ENCODE data around the gene MTHFD1. TPM values are rescaled to one million over a fixed set of nuclear protein-coding genes. Genes with fewer than 3 reads are reported as not detected.
A peak's percentile ranks its signal among the peaks of the same experiment; 100 is the strongest.
"Not testable (repeated sequence)": the region's sequence is repeated elsewhere in the genome, so short reads cannot be mapped to it uniquely, and the experiment has no call there.

The MTHFD1 gene
- total and polyA plus RNA-seq, 2 donors from 2014 or later = 73.0 to 76.1 TPM

DNA sequence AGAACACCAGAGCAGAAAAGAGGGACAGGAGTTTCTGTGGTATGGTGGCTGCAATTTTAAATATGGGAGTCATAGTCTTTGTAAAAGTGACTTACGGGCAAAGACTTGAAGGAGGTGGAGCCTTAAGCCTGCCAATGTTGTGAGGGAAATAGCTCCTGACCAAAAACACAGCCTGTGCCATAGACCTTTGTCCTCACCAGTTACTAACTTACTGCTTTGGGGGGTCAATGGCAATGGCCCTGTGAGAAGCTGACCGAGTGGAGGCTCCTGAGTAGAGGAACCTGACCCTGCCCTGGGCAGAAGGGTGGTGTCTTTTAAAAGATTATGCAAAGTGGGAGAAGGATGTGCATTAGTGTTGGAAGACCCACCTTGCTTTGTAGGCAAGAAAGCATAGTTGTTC is 3.8 kb downstream of the MTHFD1 start:
- FAIRE-seq (no peak), DNase-seq (no peak)
- H3K27ac ChIP-seq (ENCODE audit: low read depth in 2 of 2, low read length in 2 of 2) = peak overlapping the region in 1 of 2 donors; percentile 15
- no peaks in the 10 kb centered on the region for H3K9me3 ChIP-seq (ENCODE audit: control insufficient read depth in 2 of 3, insufficient read depth in 1 of 3, low read length in 3 of 3)
- no peak overlapping the region for H3K9ac ChIP-seq (ENCODE audit: low read length in 3 of 3)
- no peaks in the 10 kb centered on the region for H3K36me3 ChIP-seq (ENCODE audit: control insufficient read depth in 2 of 3, insufficient read depth in 3 of 3, low read length in 3 of 3)
- peaks cover 0 to 16% (median 11%) of the 10 kb centered on the region in 3 donors for H3K4me1 ChIP-seq (ENCODE audit: control insufficient read depth in 2 of 3, insufficient read depth in 2 of 3, low read depth in 1 of 3, low read length in 3 of 3)
- no peaks in the 10 kb centered on the region for H3K27me3 ChIP-seq (ENCODE audit: control insufficient read depth, insufficient read depth, low read length)
- intact Hi-C loops (cut with DNase I) = no loop called here
- TF ChIP-seq, protein P1, sequence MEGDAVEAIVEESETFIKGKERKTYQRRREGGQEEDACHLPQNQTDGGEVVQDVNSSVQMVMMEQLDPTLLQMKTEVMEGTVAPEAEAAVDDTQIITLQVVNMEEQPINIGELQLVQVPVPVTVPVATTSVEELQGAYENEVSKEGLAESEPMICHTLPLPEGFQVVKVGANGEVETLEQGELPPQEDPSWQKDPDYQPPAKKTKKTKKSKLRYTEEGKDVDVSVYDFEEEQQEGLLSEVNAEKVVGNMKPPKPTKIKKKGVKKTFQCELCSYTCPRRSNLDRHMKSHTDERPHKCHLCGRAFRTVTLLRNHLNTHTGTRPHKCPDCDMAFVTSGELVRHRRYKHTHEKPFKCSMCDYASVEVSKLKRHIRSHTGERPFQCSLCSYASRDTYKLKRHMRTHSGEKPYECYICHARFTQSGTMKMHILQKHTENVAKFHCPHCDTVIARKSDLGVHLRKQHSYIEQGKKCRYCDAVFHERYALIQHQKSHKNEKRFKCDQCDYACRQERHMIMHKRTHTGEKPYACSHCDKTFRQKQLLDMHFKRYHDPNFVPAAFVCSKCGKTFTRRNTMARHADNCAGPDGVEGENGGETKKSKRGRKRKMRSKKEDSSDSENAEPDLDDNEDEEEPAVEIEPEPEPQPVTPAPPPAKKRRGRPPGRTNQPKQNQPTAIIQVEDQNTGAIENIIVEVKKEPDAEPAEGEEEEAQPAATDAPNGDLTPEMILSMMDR (IDR thresholded peaks at IDR 0.05; ENCODE audit: borderline replicate concordance, extremely low read depth, insufficient read depth) = no peak
- peak overlapping the region in 1 of 3 donors; percentile 21 for H3K4me3 ChIP-seq (ENCODE audit: low read length in 3 of 3)

DNA sequence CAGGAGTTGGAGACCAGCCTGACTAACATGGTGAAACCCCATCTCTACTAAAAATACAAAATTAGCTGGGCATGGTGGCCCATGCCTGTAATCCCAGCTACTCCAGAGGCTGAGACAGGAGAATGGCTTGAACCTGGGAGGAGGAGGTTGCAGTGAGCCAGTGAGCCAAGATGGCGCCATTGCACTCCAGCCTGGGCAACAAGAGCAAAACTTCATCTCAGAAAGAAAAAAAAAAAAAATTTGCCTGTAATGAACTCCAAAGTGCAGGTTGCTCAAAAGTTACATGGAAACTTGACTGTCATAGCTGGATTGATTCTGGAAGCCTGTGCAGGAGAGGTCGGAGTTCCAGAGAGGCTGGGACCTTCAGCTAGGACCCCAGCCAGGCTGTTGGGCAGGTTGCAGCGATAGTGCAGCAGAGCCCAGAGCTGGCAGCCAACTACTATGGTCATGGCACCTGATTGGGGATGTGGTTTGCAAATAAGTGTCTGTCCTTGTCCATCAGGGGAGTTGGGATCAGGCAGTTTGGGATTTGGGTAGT is 5.1 kb downstream of the MTHFD1 start:
- H3K9ac ChIP-seq (ENCODE audit: low read length in 3 of 3); DNase-seq; intact Hi-C loops (cut with DNase I); H3K36me3 ChIP-seq (ENCODE audit: control insufficient read depth in 2 of 3, insufficient read depth in 3 of 3, low read length in 3 of 3); H3K27ac ChIP-seq (ENCODE audit: low read depth in 2 of 2, low read length in 2 of 2); H3K9me3 ChIP-seq (ENCODE audit: control insufficient read depth in 2 of 3, insufficient read depth in 1 of 3, low read length in 3 of 3); H3K27me3 ChIP-seq (ENCODE audit: control insufficient read depth, insufficient read depth, low read length); H3K4me3 ChIP-seq (ENCODE audit: low read length in 3 of 3); FAIRE-seq: not testable (repeated sequence)
- H3K4me1 ChIP-seq (ENCODE audit: control insufficient read depth in 2 of 3, insufficient read depth in 2 of 3, low read depth in 1 of 3, low read length in 3 of 3) = peaks cover 0 to 16% (median 6%) of the 10 kb centered on the region in 3 donors

GRCh38 chr14:64394423-64394822 is 6.3 kb downstream of the MTHFD1 start:
- DNase-seq = no peak
- Histone ChIP-seq H3K4me1 (ENCODE audit: control insufficient read depth in 2 of 3, insufficient read depth in 2 of 3, low read depth in 1 of 3, low read length in 3 of 3) (peaks cover 0 to 16% (median 0%) of the 10 kb centered on the region in 3 donors), H3K36me3 (ENCODE audit: control insufficient read depth in 2 of 3, insufficient read depth in 3 of 3, low read length in 3 of 3) (no peaks in the 10 kb centered on the region), H3K27me3 (ENCODE audit: control insufficient read depth, insufficient read depth, low read length) (no peaks in the 10 kb centered on the region), H3K9ac (ENCODE audit: low read length in 3 of 3) (no peak overlapping the region), H3K4me3 (ENCODE audit: low read length in 3 of 3) (no peak overlapping the region), H3K9me3 (ENCODE audit: control insufficient read depth in 2 of 3, insufficient read depth in 1 of 3, low read length in 3 of 3) (no peaks in the 10 kb centered on the region), H3K27ac (ENCODE audit: low read depth in 2 of 2, low read length in 2 of 2) (no peak overlapping the region)
- TF ChIP-seq, protein P1 (IDR thresholded peaks at IDR 0.05; ENCODE audit: borderline replicate concordance, extremely low read depth, insufficient read depth) = no peak
- FAIRE-seq = no peak
- intact Hi-C loops (cut with DNase I) = no loop called here

GRCh38 chr14:64394977-64395633 is 7.0 kb downstream of the MTHFD1 start:
- FAIRE-seq = no peak
- Histone ChIP-seq H3K27ac (ENCODE audit: low read depth in 2 of 2, low read length in 2 of 2) (no peak overlapping the region), H3K36me3 (ENCODE audit: control insufficient read depth in 2 of 3, insufficient read depth in 3 of 3, low read length in 3 of 3) (no peaks in the 10 kb centered on the region), H3K9me3 (ENCODE audit: control insufficient read depth in 2 of 3, insufficient read depth in 1 of 3, low read length in 3 of 3) (no peaks in the 10 kb centered on the region), H3K4me1 (ENCODE audit: control insufficient read depth in 2 of 3, insufficient read depth in 2 of 3, low read depth in 1 of 3, low read length in 3 of 3) (peaks cover 0 to 11% (median 0%) of the 10 kb centered on the region in 3 donors), H3K27me3 (ENCODE audit: control insufficient read depth, insufficient read depth, low read length) (no peaks in the 10 kb centered on the region), H3K9ac (ENCODE audit: low read length in 3 of 3) (no peak overlapping the region), H3K4me3 (ENCODE audit: low read length in 3 of 3) (no peak overlapping the region)
- intact Hi-C loops (cut with DNase I) = no loop called here
- TF ChIP-seq, protein P1 (IDR thresholded peaks at IDR 0.05; ENCODE audit: borderline replicate concordance, extremely low read depth, insufficient read depth) = no peak
- peak in 2 of 5 donors; percentile 13 to 19 for DNase-seq
